Hepatocyte (in vitro differentiated cells): Measurements from ENCODE around the gene CDON.

Experiments
- CTCF ChIP-seq: fragments of 200-600 bp; sonication (generic); IDR thresholded peaks from 2 replicates; pipeline ENCODE4 v1.5.1; 2016; ENCODE audit warnings: antibody characterized with exemption, mild to moderate bottlenecking; ENCODE audit not compliant: poor library complexity
- EZH2 ChIP-seq: fragments of 200-600 bp; sonication (generic); IDR thresholded peaks from 2 replicates; pipeline ENCODE4 v1.6.1; 2016; ENCODE audit warnings: antibody characterized with exemption, mild to moderate bottlenecking, borderline replicate concordance
- EZH2phosphoT487 ChIP-seq: fragments of 200-600 bp; sonication (generic); IDR thresholded peaks from one replicate; pipeline ENCODE4 v1.6.1; 2018; ENCODE audit warnings: antibody characterized with exemption, mild to moderate bottlenecking, low read depth, moderate library complexity; ENCODE audit not compliant: unreplicated experiment, severe bottlenecking

GRCh38 chr11:125951731-125952130 is 110.9 kb downstream of the CDON start:
- no peak for TF ChIP-seq CTCF
- no peak for TF ChIP-seq EZH2
- no peak for TF ChIP-seq EZH2phosphoT487
